AG09309 (cell line): ENCODE results near the gene CABP4.

Experiments used
- DNase-seq: peaks from one replicate; pipeline ENCODE4 v3.0.0-alpha.2; 2010; ENCODE audit warnings: low read depth
- H3K4me3 ChIP-seq: 2 replicates; pipeline ENCODE4 v1.5.1; 2011; ENCODE audit warnings: mild to moderate bottlenecking, low read depth, low read length, moderate library complexity; ENCODE audit not compliant: control insufficient read depth
- TF ChIP-seq, protein P1 (sequence below): IDR thresholded peaks from 2 replicates; pipeline ENCODE4 v1.5.1; 2011; ENCODE audit warnings: mild to moderate bottlenecking, low read depth, low read length, inconsistent platforms; ENCODE audit not compliant: insufficient read depth, control insufficient read depth; ENCODE audit errors: missing control alignments

CABP4 gene

DNA sequence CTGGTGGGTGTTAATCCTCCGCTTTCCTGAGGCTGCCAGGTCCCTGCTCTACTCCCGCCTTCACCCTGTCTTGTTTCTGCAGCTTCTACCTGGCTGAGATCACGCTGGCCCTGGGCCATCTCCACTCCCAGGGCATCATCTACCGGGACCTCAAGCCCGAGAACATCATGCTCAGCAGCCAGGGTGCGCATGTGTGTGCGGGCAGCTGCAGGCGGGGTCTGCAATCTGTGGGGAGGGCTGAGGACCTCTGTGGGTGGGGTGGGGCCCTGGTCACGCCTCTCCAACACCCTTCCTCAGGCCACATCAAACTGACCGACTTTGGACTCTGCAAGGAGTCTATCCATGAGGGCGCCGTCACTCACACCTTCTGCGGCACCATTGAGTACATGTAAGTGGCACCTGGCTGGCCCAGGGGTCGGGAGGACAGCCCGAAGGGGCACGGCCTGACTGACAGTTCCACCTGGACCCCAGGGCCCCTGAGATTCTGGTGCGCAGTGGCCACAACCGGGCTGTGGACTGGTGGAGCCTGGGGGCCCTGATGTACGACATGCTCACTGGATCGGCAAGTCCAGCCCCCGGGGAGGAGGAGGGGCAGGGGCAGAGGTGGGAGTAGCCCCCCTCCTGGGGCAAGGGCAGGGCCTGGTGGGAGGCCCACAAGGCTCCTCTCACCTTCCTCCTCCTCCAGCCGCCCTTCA, 22.4 kb upstream of the CABP4 start:
- no peak overlapping the region for H3K4me3 ChIP-seq
- no peak for DNase-seq
- TF ChIP-seq, protein P1, sequence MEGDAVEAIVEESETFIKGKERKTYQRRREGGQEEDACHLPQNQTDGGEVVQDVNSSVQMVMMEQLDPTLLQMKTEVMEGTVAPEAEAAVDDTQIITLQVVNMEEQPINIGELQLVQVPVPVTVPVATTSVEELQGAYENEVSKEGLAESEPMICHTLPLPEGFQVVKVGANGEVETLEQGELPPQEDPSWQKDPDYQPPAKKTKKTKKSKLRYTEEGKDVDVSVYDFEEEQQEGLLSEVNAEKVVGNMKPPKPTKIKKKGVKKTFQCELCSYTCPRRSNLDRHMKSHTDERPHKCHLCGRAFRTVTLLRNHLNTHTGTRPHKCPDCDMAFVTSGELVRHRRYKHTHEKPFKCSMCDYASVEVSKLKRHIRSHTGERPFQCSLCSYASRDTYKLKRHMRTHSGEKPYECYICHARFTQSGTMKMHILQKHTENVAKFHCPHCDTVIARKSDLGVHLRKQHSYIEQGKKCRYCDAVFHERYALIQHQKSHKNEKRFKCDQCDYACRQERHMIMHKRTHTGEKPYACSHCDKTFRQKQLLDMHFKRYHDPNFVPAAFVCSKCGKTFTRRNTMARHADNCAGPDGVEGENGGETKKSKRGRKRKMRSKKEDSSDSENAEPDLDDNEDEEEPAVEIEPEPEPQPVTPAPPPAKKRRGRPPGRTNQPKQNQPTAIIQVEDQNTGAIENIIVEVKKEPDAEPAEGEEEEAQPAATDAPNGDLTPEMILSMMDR = no peak

DNA sequence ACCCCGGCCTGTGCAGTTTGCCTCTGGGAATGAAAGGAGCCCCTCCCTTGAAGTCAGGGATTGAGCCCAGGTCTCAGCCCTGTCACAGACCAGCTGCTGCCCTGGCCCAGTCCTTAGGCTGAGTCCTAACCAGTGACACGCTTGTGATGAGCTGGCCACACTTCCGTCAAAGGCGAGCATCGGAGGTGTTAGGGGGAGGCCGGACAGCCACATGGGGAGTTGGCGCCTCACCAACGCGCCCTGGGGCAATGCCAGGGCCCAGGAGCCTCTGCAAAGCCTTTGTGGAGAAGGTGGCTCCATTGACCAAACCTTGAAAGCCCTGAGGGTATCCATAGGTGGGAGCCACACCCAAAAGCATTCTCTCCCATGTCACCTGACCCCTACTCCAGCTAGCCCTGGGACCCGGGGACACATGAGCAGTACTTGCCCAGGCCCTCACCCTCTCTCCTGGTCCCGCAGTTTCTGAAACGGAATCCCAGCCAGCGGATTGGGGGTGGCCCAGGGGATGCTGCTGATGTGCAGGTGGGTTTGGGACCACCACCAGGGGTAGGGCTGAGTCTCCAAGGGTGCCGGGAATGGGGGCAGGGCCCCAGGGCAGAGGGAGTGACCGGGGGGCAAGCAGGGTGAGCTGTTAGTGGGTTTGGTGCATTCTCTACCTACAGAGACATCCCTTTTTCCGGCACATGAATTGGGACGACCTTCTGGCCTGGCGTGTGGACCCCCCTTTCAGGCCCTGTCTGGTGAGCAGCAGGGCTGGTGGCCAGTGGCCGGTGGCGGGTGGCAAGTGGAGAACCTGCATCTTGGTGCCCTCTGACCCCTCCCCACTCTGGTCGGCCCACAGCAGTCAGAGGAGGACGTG, 21.4 kb upstream of the CABP4 start:
- DNase-seq = no peak
- TF ChIP-seq, protein P1 = no peak
- H3K4me3 ChIP-seq = no peak overlapping the region

DNA sequence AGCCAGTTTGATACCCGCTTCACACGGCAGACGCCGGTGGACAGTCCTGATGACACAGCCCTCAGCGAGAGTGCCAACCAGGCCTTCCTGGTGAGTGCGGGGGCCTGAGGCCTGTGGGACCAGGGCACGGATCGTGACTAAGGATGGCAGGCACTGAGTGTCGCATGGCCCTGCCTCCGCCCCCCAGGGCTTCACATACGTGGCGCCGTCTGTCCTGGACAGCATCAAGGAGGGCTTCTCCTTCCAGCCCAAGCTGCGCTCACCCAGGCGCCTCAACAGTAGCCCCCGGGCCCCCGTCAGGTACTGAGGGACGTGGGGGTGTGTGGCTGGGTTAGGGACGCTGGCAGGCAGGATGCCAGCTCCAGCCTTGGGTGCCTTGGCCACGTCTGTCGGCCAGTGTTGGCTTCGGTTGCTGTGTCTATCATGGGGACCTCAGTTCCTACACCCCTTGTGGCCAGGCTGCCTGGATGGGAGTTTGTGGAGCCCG, 20.7 kb upstream of the CABP4 start:
- TF ChIP-seq, protein P1 = no peak
- DNase-seq = no peak
- H3K4me3 ChIP-seq = no peak overlapping the region

DNA sequence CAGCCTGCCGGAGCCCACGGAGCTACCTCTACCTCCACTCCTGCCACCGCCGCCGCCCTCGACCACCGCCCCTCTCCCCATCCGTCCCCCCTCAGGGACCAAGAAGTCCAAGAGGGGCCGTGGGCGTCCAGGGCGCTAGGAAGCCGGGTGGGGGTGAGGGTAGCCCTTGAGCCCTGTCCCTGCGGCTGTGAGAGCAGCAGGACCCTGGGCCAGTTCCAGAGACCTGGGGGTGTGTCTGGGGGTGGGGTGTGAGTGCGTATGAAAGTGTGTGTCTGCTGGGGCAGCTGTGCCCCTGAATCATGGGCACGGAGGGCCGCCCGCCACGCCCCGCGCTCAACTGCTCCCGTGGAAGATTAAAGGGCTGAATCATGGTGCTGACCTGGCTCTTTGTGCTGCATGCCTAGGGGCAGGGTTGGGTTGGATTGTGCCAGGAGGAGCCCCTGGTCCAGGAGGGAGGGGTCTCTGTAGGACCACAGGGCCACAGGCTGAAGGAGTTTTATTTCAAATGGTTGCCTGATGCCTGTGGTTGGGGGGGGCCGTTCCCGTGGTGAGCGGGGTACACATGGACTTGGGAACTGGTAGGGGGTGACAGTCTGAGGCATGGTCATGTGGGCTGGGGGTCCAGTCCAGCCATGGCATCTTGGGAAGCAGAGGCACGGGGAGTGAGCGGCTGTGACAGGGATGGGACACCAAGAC, 20.0 kb upstream of the CABP4 start:
- no peak for DNase-seq
- no peak overlapping the region for H3K4me3 ChIP-seq
- TF ChIP-seq, protein P1 = no peak

DNA sequence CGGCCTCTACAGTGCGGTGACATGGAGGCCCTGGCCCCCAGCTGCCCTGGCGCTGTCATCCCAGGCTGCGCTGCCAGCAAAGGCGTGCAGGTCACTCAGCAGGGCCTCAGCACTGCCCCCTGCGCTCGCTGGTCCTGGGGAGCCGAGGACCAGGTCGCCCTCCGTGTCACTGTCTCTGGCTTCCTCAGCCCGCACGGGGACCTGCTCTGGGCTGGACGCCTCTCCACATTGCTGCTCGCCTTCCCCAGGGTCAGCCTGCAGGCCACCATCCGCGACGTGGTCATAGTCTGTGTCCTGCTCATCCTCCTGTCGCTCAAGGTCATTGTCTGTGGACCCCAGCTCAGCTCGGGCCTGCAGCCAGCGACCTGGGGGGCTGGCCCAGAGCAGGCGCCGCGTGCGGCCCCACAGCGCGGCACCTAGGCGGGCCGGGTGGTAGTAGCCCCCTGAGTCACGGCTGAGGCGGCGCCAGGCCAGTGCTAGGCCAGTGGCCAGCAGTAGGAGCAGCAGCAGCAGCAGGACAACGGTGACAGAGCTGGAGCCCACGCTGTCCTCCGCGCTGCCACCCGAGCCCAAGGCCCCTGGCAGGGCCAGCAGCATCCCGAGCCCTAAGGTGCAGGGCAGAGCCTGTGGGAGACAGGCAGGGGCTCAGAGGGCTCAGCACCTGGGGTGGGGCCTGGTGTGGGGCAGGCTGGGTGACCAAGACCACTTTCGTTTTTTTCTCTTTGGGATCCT, 19.3 kb upstream of the CABP4 start:
- no peak overlapping the region for H3K4me3 ChIP-seq
- TF ChIP-seq, protein P1 = no peak
- no peak for DNase-seq
